OCI-LY7 (cell line): Measurements from ENCODE around the gene CCL22. TPM values are rescaled to one million over a fixed set of nuclear protein-coding genes. Genes with fewer than 3 reads are reported as not detected.

ENCODE experiments used
- BruUV-seq: library from RNA; stranded (reverse); fragments of 400-500 nt; replicated peaks from 2 replicates; lab custom pipeline; 2021; lab: Mats Ljungman, UMichigan
- CTCF ChIA-PET: fragments of 300-600 bp; sonication (Branson Sonifier 250); formaldehyde crosslinking; loops from one replicate; lab custom pipeline; 2022; ENCODE audit warnings: antibody characterized with exemption; ENCODE audit not compliant: unreplicated experiment; lab: Charles Lee
- POLR2A ChIA-PET: fragments of 300-600 bp; sonication (Branson Sonifier 250); formaldehyde crosslinking; loops from one replicate; lab custom pipeline; 2022; ENCODE audit warnings: antibody characterized with exemption; lab: Charles Lee
- DNase-seq: peaks from one replicate; pipeline ENCODE4 v3.0.0-alpha.2; 2015; ENCODE audit warnings: low spot score
- H2AFZ ChIP-seq: fragments of 200-600 bp; sonication (generic), shearing (Covaris generic); 2 replicates; pipeline ENCODE4 v1.6.1; 2014; ENCODE audit warnings: mild to moderate bottlenecking, antibody characterized with exemption, low read length, moderate library complexity
- H3K27ac ChIP-seq: fragments of 200-600 bp; sonication (generic); 2 replicates; pipeline ENCODE4 v1.5.1; 2014; ENCODE audit warnings: mixed run types, low read depth, mild to moderate bottlenecking, moderate library complexity, low read length, inconsistent platforms; ENCODE audit not compliant: poor library complexity, severe bottlenecking
- H3K36me3 ChIP-seq: fragments of 200-600 bp; sonication (generic); 2 replicates; pipeline ENCODE4 v1.6.1; 2014; ENCODE audit warnings: mild to moderate bottlenecking, antibody characterized with exemption, low read length, moderate library complexity, mixed read lengths; ENCODE audit not compliant: insufficient read depth
- H3K4me1 ChIP-seq: fragments of 200-600 bp; sonication (generic); 2 replicates; pipeline ENCODE4 v1.5.1; 2014; ENCODE audit warnings: mild to moderate bottlenecking, low read length; ENCODE audit not compliant: insufficient read depth, poor library complexity, severe bottlenecking
- H3K4me2 ChIP-seq: fragments of 200-600 bp; sonication (generic); 2 replicates; pipeline ENCODE4 v1.6.1; 2014; ENCODE audit warnings: mild to moderate bottlenecking, low read length
- H3K4me3 ChIP-seq: fragments of 200-600 bp; sonication (generic); 2 replicates; pipeline ENCODE4 v1.5.1; 2014; ENCODE audit warnings: mild to moderate bottlenecking, low read depth, low read length; ENCODE audit not compliant: poor library complexity, severe bottlenecking
- H3K79me2 ChIP-seq: fragments of 200-600 bp; sonication (generic); 2 replicates; pipeline ENCODE4 v1.6.1; 2016; ENCODE audit warnings: low read depth, mild to moderate bottlenecking, low read length, moderate library complexity, mixed read lengths; ENCODE audit not compliant: insufficient read depth
- H3K9me2 ChIP-seq: fragments of 200-600 bp; sonication (generic); 2 replicates; pipeline ENCODE4 v1.6.1; 2016; ENCODE audit warnings: mild to moderate bottlenecking, low read length, mixed read lengths; ENCODE audit not compliant: insufficient read depth
- H3K9me3 ChIP-seq: fragments of 200-600 bp; sonication (generic); 2 replicates; pipeline ENCODE4 v1.6.1; 2014; ENCODE audit warnings: mild to moderate bottlenecking, mixed run types, low read length, mixed read lengths
- H4K20me1 ChIP-seq: fragments of 200-600 bp; sonication (generic); 2 replicates; pipeline ENCODE4 v1.6.1; 2014; ENCODE audit warnings: mild to moderate bottlenecking, antibody characterized with exemption, low read length, moderate library complexity, mixed read lengths; ENCODE audit not compliant: insufficient read depth
- EZH2phosphoT487 ChIP-seq: fragments of 200-600 bp; sonication (generic); IDR thresholded peaks from 2 replicates; pipeline ENCODE4 v1.6.1; 2018; ENCODE audit warnings: low read depth, borderline replicate concordance, mild to moderate bottlenecking, mixed run types, antibody characterized with exemption, low read length, moderate library complexity, mixed read lengths
- intact Hi-C: fragments of 100-400 bp; cut with micrococcal nuclease; formaldehyde crosslinking; loops from one replicate; pipeline ENCODE4 v1.10.0; 2022; ENCODE audit not compliant: unreplicated experiment
- total RNA-seq, 2 experiments: library from RNA; depleted of rRNA in 1 of 2; stranded (reverse); fragments of >200 nt in 1 of 2; shearing (Covaris generic) in 1 of 2; gene quantifications; 2 replicates each; pipeline ENCODE4 v1.2.3, GENCODE V29; 2014 to 2022
- TF ChIP-seq, protein P1 (sequence below): fragments of 200-600 bp; sonication (generic); conservative IDR thresholded peaks from 2 replicates; pipeline ENCODE4 v1.5.1; 2014; ENCODE audit warnings: mild to moderate bottlenecking, antibody characterized with exemption, low read length, moderate library complexity, mixed read lengths

The CCL22 gene
- total RNA-seq, 2 experiments from 2014 or later: not detected

DNA sequence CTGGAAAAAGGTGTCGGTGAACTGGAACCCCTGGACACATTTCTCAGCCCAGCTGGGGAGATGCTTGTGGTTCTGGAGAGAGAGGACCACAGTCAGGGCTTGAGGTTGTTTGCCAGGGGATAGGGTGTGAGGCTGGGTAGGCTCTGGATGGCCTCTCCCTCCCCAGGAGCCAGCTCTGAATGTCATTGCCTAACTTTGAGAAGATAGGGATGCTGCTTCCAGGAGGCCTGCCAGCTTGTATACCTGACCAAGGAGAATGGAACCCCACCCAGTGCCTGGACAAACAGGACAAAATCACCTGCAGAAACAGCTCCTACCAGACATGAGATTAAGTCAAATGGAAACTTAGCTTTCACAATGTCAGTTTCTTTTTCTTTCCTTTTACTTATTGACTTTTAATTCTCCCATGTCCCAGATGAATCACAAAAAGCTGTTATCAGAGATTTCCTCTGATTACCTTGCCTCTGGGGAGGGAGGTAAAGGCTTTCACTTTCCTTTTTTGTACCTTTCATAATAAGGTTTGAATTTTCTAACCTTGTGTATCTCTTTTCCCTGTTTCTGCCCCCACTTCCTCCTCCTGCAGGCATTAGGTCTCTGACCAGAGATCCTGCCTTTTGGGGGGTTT, 44.3 kb upstream of the CCL22 start:
- Histone ChIP-seq H3K9me3 (no peaks in the 10 kb centered on the region), H3K4me2 (no peak overlapping the region), H4K20me1 (no peaks in the 10 kb centered on the region), H3K9me2 (no peaks in the 10 kb centered on the region), H2AFZ (no peak overlapping the region), H3K36me3 (no peaks in the 10 kb centered on the region), H3K27ac (no peak overlapping the region), H3K79me2 (no peaks in the 10 kb centered on the region), H3K4me1 (peaks cover 7% of the 10 kb centered on the region), H3K4me3 (no peak overlapping the region)
- POLR2A ChIA-PET: interaction anchor here (0.6 kb wide), 2 partner anchors 10 to 894 kb away, joined by 3 to 5 read pairs; no protein-coding TSS in a partner anchor
- CTCF ChIA-PET: no interaction called here
- BruUV-seq: no TSS peak
- intact Hi-C loops: no loop called here
- no peak for DNase-seq
- TF ChIP-seq, protein P1, sequence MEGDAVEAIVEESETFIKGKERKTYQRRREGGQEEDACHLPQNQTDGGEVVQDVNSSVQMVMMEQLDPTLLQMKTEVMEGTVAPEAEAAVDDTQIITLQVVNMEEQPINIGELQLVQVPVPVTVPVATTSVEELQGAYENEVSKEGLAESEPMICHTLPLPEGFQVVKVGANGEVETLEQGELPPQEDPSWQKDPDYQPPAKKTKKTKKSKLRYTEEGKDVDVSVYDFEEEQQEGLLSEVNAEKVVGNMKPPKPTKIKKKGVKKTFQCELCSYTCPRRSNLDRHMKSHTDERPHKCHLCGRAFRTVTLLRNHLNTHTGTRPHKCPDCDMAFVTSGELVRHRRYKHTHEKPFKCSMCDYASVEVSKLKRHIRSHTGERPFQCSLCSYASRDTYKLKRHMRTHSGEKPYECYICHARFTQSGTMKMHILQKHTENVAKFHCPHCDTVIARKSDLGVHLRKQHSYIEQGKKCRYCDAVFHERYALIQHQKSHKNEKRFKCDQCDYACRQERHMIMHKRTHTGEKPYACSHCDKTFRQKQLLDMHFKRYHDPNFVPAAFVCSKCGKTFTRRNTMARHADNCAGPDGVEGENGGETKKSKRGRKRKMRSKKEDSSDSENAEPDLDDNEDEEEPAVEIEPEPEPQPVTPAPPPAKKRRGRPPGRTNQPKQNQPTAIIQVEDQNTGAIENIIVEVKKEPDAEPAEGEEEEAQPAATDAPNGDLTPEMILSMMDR: no peak
- no peak for TF ChIP-seq EZH2phosphoT487

DNA sequence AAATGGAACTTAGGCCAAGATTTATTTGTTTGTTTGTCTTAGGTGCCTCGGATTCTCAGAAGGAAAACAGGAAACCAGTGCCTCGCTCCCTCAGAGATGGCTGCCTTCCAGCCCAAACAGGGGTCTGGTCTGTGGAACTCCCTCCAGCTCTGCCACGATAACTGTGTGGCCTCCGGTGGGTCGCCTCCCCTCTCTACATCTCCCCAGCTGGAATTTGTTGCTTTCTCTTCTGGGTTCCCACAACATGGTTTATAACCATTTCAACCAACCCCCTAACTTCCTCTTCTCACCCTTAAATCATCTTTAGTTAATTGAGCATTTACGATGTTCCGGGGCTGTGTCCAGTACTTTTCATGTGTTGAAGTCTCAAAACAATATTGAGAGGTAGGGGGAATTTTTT, 43.2 kb upstream of the CCL22 start:
- no peaks in the 10 kb centered on the region for H4K20me1 ChIP-seq
- POLR2A ChIA-PET: interaction anchor here (0.7 kb wide), 1 partner anchor 24 kb away, joined by 5 read pairs; no protein-coding TSS in a partner anchor
- BruUV-seq: no TSS peak

More for the DNA sequence above, 43.2 kb upstream of the CCL22 start:
- intact Hi-C loops: no loop called here
- H3K9me2 ChIP-seq: no peaks in the 10 kb centered on the region
- no peak overlapping the region for H2AFZ ChIP-seq
- CTCF ChIA-PET: no interaction called here
- H3K4me3 ChIP-seq: no peak overlapping the region
- TF ChIP-seq, protein P1: no peak
- TF ChIP-seq EZH2phosphoT487: no peak
- H3K27ac ChIP-seq: no peak overlapping the region
- H3K79me2 ChIP-seq: no peaks in the 10 kb centered on the region
- peaks cover 7% of the 10 kb centered on the region for H3K4me1 ChIP-seq
- H3K4me2 ChIP-seq: no peak overlapping the region
- no peaks in the 10 kb centered on the region for H3K36me3 ChIP-seq
- H3K9me3 ChIP-seq: no peaks in the 10 kb centered on the region
- no peak for DNase-seq
